Globus pallidus (tissue), 1 donor: ENCODE data around the gene LRRTM4.
"Not testable (repeated sequence)": the region's sequence is repeated elsewhere in the genome, so short reads cannot be mapped to it uniquely, and the experiment has no call there.

Experiments
- DNase-seq: peaks from one replicate; pipeline ENCODE4 v3.0.0-alpha.2; 2015; ENCODE audit warnings: low spot score

Gene LRRTM4

DNA sequence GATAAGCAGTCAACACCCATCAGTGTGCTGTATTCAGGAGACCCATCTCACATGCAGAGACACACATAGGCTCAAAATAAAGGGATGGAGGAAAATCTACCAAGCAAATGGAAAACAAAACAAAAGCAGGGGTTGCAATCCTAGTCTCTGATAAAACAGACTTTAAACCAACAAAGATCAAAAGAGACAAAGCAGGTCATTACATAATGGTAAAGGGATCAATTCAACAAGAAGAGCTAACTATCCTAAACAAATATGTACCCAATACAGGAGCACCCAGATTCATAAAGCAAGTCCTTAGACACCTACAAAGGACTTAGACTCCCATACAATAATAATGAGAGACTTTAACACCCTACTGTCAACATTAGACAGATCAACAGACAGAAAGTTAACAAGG lies 358.2 kb downstream of the LRRTM4 start:
- not testable (repeated sequence) for DNase-seq

DNA sequence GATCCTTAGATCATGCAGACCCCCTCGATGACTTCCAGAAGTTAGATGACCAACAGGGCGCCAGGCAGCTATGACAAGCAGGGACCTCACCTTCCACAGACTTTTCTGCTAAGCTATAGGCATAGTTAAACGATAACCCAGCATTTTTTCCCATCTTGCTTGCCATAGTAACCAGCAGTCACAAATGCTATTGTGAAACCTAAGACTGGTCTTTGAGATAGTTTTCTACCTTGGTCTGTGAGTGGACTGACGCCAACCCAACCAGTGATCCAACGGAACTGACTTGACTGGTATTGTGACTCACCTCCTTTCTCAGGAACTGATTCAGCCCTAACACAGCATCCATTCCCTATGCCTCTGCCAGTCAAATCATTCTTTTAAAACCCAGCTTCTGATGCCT lies 361.2 kb downstream of the LRRTM4 start:
- DNase-seq = no peak

DNA sequence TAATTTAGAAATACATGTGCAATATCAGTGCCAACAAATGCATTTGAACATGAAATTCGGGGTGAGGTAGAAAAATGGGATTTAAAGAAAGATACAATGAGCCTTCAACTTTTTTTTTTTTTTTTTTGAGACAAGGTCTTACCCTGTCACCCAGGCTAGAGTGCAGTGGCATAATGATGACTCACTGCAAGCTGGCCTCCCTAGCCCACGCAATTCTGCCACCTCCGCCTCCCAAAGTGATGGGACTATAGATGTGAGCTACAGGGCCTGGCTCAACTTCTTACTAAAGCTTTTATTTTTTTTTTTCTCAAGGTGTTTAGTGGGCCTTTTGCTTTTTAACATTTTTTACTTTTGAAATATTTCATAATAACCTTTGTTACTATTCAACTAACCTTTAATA lies 365.6 kb downstream of the LRRTM4 start:
- no peak for DNase-seq

DNA sequence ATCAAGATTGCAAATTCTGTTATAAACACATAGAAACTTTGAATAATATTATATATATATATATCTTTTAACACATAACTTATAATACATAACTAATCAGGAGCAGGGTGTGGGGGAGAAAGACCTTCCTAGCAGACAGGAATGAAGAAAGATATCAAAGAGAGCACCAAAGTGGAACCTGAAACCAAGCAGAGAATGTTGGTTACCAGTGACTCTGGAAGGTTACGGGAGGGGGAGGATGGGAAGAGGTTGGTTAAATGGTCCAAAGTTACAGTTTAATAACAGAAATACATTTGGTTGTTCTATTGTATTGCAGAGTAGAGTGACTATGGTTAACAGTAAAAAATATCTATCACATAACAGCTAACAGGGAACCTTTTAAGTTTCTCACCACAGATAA lies 366.7 kb downstream of the LRRTM4 start:
- DNase-seq = no peak

DNA sequence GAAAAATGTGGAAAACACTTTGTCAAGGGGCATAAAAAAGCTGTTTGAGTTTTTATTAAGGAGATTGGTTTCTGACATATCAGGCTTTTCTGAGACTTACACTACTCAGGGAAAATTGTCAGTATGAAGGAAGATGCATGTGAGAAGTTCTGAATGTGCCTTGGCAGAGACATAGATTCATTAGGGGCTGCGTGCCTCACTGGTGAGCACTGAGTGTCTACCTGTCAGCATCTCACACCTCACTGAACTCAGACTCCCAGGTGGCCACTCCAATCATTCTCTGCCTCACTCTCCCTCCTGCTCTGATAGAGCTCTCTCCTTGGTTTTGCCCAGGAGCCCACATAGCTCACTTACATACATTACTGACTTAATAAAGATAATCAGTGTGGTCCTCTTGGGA lies 372.6 kb downstream of the LRRTM4 start:
- no peak for DNase-seq

DNA sequence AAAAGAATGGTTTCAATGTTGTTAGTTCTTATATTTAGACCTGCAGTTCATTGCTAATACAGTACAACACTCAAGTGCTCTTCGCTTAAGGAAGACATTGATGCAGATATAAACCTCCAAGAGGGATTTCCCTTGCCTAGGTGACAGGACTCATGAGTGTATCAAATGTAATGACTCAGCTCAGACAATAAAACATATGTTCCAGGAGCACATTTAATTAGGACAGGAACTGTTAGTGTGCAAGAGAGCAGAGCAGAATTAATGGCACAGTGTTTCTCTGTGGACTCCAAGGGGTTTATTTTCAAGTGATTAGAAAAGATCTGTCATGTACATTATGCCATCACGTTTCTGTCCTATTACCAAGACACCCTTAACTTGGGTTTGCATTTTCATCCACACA lies 375.0 kb downstream of the LRRTM4 start:
- no peak for DNase-seq

DNA sequence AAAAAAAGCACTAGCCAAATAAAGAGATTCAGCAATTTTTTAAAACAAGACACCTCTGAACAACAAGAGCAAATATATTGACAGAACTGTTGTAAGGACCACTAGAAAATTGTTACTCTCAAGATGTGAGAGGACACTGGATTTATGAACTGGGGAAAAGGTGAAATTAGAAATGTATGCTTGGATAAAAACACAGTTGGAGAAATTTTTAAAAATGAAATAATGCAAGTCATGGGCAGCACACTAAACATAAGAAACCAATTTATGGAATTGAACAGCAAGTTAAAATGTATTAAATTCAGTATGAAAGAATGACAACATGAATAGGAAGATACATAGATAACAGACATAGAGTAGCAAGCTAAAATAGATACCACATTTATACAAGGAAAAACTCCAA lies 377.4 kb downstream of the LRRTM4 start:
- no peak for DNase-seq

DNA sequence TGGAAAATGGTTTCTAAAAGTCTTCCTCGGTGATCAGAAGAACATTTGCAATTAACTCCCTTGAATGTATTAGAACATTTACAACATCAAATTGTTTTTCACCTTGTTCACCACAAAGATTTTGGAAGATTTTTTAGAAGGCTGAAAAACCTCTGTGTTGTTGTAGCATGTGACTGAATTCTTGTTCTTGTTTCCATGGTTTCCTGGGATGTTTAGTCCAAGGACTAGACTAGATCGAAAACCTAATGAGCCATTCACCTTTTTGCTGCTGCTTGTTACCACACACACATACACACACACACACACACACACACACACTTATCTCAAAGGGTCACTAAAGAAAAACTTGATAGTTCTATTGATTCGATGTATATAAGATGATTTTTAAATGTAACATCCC lies 380.0 kb downstream of the LRRTM4 start:
- no peak for DNase-seq

DNA sequence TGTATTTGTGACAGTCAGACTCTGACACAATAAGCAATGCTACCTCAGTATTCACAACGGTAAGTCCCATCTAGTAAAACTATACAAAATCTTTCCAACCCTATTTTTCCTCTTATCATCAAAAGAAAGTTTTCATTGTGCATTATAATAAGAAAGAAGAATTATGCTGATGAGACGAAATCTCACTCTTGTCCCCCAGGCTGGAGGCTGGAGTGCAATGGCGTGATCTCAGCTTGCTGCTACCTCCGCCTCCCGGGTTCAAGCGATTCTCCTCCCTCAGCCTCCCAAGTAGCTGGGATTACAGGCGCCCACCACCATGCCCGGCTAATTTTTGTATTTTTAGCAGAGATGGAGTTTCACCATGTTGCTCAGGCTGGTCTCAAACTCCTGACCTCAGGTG lies 393.7 kb downstream of the LRRTM4 start:
- DNase-seq = not testable (repeated sequence)

DNA sequence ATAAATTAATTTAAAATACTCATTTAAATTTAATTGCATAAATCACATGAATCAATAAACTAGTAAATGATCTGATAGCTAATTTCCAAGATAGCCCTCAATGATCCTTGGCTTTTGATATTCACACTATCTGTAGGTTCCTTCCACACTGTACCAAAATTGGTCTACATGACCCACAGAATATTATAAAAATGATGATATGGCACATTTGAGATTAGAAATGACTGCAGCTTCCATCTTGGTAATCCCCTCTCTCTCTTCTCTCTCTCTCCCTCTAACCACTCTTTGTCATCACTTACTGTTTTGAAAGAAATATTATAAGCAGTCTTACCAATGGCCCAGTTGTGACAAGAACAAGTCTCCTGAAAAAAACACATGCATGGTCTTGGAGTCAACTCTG lies 394.8 kb downstream of the LRRTM4 start:
- DNase-seq = no peak

DNA sequence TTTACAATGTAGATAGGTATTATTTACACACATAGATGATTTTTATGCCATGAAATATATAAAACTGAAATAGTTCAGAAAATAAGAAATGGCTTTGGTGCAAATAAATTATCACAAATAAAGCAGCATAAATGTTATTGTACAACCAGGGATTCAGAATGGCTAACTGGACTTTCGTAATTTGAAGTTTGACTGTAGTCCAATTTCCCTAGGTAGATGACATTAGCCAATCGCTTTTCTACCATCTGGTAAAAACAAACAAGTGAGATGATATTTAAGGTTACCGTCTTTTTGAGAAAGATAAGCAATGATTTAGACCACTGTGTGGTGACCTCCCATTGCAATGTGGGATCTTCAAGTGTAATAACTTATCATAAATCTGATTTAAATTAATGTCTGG lies 400.7 kb downstream of the LRRTM4 start:
- DNase-seq = no peak

DNA sequence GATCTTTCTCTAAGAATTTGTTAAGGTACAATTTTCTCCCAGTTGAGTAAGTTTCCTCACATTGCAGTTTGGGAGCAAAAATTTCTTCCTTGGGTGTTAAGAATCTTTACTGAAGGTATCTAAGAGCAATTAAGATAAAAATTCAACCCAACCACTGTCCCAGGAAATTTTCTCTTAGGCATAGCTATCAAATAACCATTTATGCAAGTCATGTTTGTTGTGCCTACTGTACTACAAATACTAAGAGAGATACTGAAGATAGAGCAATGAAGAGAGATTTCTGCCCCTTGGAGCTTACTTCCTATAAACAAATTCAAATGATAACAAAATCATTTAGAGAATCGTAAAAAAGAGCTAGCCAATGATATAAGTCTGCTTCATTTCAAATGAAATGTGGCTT lies 402.8 kb downstream of the LRRTM4 start:
- DNase-seq = no peak

DNA sequence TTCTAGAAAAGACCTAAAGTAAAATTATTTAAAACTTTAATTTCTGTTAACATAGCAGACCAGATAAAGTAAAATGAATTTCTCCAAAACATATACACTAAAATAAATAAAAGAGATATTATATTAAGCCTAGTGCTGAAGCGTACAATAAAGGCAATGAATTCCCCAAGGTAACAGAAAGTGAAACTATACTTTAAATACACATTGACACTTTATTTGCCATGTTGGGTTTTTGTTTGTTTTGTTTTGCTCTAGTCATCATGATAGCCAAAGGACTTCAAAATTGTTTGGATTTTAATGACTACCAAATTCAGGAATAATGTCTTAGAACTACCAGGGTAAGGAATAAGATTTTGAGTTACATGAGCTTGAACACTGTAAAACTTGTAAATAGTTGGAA lies 413.3 kb downstream of the LRRTM4 start:
- no peak for DNase-seq

DNA sequence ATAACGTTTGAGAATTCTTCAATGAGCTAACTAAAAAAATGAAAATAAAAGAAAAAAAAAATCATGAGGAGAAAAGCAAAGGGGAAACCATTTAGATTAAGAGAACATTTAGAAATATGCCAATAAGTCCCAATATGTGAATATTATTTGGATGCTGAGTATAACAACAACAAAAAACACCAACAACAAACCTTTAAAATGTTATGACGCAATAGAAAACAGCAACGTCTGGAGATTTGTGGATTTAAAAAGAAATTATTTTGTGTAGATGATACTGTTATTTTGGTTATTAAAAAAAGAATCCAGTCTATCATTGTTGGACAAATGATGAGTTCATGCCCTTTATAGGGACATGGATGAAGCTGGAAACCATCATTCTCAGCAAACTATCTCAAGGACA lies 417.2 kb downstream of the LRRTM4 start:
- no peak for DNase-seq

DNA sequence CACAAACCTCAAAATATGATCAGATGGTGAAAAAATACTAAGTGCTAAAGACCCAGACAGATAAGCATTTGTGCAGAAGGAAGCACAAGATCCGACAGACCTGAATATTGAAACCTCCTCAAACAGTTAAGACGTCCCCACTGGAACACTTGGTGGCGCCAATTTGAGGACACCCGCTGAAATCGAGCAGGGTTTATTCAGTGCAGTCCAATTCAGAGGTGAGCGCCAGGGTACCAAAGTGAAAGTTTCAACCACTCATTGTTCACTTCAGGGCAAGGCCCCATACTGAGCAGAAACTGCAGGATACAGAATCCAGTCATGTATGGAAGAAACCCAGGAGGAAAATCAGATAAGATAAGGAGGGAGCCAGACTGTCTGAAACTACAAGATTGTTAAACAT lies 417.6 kb downstream of the LRRTM4 start:
- DNase-seq = no peak

DNA sequence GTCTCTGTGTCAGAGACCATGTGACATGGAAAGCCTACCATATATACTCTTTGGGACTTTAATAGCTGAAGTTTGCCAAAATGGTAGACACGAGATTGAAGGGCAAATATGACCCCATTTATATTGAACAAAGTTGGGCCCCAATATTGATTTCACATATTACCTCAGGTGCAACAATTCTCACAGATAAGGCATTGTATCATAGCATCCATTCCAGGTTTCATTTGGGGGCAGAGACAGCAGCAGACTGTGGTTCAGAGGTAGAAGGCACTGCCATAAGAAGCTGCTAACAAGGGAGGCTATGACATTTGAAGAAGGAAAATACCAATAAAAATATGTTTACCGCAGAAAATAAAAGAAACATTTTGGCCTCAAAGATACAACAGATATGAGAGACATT lies 419.2 kb downstream of the LRRTM4 start:
- DNase-seq = no peak

DNA sequence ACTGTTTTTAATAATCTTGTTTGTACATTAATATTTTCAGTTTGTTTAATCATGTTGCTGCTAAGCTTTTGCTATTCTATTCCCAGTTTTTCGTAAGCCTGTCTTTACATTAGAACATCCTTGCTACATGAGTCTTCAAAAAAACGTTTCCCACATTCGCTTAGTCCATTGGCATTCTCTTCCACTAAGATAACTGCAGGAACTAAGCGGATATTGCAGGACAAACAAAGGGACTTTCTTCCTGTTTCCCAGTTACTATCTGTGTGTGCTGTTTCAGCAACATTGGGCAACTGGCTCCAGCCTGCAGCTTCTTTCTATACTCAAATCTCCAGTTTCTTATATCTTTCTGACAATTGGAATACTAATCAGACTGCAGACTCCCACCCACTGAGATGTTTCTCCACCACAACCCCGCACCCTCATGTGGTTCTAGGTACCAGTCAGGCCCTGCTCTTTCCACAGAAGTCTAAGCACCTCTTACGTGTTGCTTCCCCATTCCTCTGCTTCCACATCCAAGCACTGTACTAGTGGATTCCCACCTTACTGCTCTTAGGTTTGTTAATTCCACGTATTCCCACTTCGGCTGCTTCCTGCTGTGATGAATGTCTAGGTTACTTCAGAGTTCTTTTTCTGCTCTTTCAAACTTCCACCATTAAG lies 420.3 kb downstream of the LRRTM4 start:
- no peak for DNase-seq

DNA sequence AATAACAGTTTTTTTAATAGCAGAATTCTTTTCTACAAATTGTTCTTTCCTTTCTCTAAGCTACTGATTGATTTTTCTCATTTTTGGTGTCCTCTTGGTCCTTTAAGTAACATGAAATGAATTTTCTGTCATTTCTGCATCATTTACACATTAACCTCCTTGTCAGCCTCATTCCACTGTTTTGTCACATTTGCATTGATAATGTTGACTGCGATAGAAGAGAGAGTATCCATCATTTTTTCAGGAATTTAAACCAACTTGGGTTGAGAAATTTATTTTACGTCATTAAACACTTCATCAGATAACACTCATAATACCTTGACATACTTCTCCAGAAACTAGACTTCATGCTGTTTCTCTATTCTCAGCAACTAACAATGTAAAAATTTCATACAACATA lies 422.2 kb downstream of the LRRTM4 start:
- no peak for DNase-seq

DNA sequence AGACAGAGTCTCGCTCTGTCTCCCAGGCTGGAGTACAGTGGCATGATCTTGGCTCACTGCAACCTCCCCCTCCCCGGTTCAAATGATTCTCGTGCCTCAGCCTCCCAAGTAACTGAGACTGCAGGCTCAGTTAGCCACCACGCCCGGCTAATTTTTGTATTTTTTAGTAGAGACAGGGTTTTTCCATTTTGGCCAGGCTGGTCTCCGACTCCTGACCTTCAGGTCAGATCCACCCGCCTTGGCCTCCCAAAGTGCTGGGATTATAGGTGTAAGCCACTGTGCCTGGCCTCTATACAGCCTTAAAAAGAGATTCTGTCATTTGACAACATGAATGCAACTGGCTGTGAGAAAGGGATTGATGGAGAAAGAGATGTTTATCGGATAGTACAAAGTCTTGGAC lies 426.7 kb downstream of the LRRTM4 start:
- not testable (repeated sequence) for DNase-seq

DNA sequence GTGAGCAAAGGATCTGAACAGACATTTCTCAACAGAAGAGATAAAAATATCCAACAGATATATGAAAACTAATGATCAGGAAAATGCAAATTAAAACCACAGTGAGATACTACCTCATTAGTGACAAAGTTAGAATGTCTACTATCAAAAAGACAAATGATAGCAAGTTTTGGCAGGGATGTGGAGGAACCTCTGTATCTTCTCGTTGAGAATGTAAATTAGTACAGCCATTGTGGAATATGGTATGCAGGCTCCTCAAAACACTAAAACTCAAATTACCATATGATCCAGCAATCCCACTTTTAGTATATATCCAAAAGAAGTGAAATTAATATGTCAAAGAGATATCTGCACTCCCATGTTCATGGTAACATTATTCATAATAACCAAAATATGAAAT lies 427.1 kb downstream of the LRRTM4 start:
- no peak for DNase-seq

DNA sequence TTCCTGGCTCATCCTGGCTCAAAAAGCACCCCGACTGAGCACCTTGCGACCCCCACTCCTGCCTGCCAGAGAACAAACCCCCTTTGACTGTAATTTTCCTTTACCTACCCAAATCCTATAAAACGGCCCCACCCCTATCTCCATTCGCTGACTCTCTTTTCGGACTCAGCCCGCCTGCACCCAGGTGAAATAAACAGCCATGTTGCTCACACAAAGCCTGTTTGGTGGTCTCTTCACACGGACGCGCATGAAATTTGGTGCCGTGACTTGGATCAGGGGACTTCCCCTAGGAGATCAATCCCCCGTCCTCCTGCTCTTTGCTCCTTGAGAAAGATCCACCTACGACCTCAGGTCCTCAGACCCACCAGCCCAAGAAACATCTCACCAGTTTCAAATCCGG lies 433.8 kb downstream of the LRRTM4 start:
- not testable (repeated sequence) for DNase-seq

DNA sequence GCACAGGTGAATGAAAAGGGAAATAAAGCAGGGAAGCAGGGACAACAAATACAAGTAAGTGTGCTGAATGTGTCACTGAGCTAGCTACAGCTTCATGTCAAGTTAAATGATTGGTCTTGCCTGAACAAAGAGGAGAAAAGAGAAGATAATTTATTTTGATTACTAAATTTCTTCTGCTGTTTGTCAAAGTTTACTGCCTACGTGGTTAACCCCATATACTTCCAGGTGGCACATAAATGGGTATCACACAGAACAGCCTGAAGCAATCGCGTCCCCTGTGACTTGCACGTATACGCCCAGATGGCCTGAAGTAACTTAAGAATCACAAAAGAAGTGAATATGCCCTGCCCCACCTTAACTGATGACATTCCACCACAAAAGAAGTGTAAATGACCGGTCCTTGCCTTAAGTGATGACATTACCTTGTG lies 434.2 kb downstream of the LRRTM4 start:
- DNase-seq = no peak

DNA sequence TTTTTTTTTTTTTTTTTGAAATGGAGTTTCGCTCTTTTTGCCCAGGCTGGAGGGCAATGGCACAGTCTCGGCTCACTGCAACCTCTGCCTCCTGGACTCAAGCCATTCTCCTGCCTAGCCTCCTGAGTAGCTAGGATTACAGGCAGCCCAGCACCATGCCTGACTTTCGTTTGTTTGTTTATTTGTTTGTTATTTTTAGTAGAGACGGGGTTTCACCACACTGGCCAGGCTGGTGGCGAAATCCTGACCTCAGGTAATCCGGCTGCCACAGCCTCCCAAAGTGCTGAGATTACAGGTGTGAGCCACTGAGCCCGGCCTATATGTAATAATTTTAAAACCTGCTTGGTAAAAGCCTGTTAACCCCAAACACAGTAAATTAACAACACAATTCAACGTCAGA lies 435.7 kb downstream of the LRRTM4 start:
- DNase-seq = no peak

DNA sequence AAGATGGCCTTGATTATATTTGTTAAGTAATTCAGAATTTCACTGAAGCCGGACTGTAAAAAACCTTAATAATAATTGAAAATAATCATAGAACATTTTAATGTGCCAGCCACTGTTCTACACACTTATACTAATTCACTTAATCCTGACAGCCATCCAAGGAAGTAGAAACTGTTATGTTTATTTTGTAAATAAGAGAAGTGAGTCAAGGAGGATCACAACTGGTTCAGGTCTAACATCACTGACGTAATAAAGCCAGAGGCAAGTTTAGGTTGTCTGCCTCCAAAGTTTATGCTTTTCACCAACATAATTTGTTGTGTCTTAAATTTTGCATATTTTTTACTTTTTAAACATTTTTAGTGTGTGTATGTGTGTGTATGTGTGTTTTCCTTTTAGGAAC lies 436.1 kb downstream of the LRRTM4 start:
- no peak for DNase-seq

DNA sequence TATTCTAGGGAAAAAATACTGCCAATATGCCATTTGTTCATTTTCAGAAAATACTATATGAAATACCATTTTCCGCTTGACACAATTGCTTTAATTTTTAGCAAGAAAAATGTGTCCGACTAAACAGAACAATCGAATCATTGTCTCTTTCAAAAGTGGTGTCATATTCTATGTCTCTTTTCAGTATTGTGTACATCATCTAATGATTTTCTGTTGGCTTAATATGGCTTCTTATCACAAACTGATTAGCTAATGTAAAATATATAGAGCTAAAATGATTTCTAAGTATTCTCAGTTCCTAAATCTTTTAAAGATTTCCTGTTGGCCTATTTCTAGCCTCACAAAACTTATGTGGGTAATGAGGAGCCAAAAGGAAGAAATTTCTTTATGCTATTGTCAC lies 436.6 kb downstream of the LRRTM4 start:
- DNase-seq = no peak
